Endothelial cell of umbilical vein (primary cell): ENCODE data around the gene ABTB2.

ENCODE experiments used
- EZH2 ChIP-seq: IDR thresholded peaks from 2 replicates; pipeline ENCODE4 v1.6.1; 2012; ENCODE audit warnings: borderline replicate concordance, low read depth, mild to moderate bottlenecking, moderate library complexity, low read length, inconsistent platforms; ENCODE audit not compliant: severe bottlenecking
- JUN ChIP-seq: IDR thresholded peaks from 2 replicates; pipeline ENCODE4 v1.6.1; 2011; ENCODE audit warnings: borderline replicate concordance, low read depth; ENCODE audit not compliant: insufficient read length, insufficient read depth
- MYC ChIP-seq: IDR thresholded peaks from one replicate; pipeline ENCODE4 v1.6.1; 2011; ENCODE audit warnings: mild to moderate bottlenecking, low read depth, low read length
- POLR2A ChIP-seq: IDR thresholded peaks from 2 replicates; pipeline ENCODE4 v1.6.1; 2012; ENCODE audit warnings: low read depth, mild to moderate bottlenecking, control low read depth, low read length
- TF ChIP-seq, protein P1 (sequence below), 2 donors: IDR thresholded peaks; 1 replicate in 1 of 2; 2 replicates in 1 of 2; pipeline ENCODE4 v1.5.1; 2011; ENCODE audit warnings: low read length in 2 of 2, mild to moderate bottlenecking in 2 of 2, moderate library complexity in 2 of 2, control low read depth in 1 of 2, inconsistent platforms in 1 of 2, low read depth in 1 of 2; ENCODE audit not compliant: insufficient read depth in 1 of 2; ENCODE audit errors: extremely low read depth in 1 of 2

DNA sequence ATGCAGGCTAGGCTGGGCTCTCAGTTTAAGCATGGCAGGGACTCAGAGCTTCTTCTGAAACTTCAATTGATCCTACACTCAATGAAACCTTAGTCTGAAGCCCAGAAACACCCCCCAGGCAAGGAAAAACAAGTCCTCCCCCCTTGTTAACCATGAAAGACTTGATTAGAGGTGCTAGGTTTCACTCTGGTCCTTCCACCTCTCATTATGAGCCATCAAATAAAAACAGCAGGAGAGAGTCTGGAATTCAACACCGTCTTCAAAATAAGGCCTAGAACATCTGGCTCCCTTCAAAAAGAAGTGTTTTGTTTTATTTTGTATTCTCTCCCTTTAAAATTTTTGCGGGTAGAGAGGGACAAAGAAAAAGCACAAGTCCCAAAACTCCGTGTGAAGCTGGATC lies 156.7 kb downstream of the ABTB2 start:
- no peak for TF ChIP-seq EZH2
- TF ChIP-seq POLR2A, result no peak
- TF ChIP-seq, protein P1, sequence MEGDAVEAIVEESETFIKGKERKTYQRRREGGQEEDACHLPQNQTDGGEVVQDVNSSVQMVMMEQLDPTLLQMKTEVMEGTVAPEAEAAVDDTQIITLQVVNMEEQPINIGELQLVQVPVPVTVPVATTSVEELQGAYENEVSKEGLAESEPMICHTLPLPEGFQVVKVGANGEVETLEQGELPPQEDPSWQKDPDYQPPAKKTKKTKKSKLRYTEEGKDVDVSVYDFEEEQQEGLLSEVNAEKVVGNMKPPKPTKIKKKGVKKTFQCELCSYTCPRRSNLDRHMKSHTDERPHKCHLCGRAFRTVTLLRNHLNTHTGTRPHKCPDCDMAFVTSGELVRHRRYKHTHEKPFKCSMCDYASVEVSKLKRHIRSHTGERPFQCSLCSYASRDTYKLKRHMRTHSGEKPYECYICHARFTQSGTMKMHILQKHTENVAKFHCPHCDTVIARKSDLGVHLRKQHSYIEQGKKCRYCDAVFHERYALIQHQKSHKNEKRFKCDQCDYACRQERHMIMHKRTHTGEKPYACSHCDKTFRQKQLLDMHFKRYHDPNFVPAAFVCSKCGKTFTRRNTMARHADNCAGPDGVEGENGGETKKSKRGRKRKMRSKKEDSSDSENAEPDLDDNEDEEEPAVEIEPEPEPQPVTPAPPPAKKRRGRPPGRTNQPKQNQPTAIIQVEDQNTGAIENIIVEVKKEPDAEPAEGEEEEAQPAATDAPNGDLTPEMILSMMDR (IDR thresholded peaks at IDR 0.05; ENCODE audit: extremely low read depth in 1 of 2, insufficient read depth in 1 of 2, low read depth in 1 of 2, low read length in 2 of 2), result no peak
- TF ChIP-seq MYC, result no peak
- TF ChIP-seq JUN, result no peak
